Spleen (tissue), 11 donors: ENCODE measurements around the gene HHAT. TPM values are rescaled to one million over a fixed set of nuclear protein-coding genes. Genes with fewer than 3 reads are reported as not detected.

ENCODE experiments used
- DNase-seq: peaks from one replicate; pipeline ENCODE4 v3.0.0-alpha.2; 2020
- H3K27ac ChIP-seq, 8 donors: fragments of 200-600 bp; sonication (generic) in 7 of 8; 1 replicate in 4 of 8; 2 replicates in 4 of 8; pipeline versions ENCODE4 v1.5.0 to v1.8.0; 2016 to 2021; ENCODE audit warnings: inconsistent platforms in 4 of 8, mild to moderate bottlenecking in 4 of 8, moderate library complexity in 1 of 8
- H3K27me3 ChIP-seq, 7 donors: fragments of 200-600 bp; sonication (generic) in 6 of 7; replicated peaks in 1 of 7; 1 replicate in 4 of 7; 2 replicates in 3 of 7; pipeline versions ENCODE4 v1.5.0 to v1.8.0; 2016 to 2021; ENCODE audit warnings: inconsistent platforms in 3 of 7, mild to moderate bottlenecking in 1 of 7
- H3K36me3 ChIP-seq, 6 donors: fragments of 200-600 bp; sonication (generic) in 5 of 6; 1 replicate in 4 of 6; 2 replicates in 2 of 6; pipeline versions ENCODE4 v1.5.0 to v1.8.0; 2016 to 2021; ENCODE audit warnings: inconsistent platforms in 2 of 6
- H3K4me1 ChIP-seq, 6 donors: fragments of 200-600 bp; sonication (generic) in 5 of 6; 1 replicate in 3 of 6; 2 replicates in 3 of 6; pipeline versions ENCODE4 v1.5.0 to v1.8.0; 2016 to 2021; ENCODE audit warnings: inconsistent platforms in 3 of 6
- H3K4me3 ChIP-seq, 8 donors: fragments of 200-600 bp; sonication (generic) in 7 of 8; 1 replicate in 4 of 8; 2 replicates in 4 of 8; pipeline versions ENCODE4 v1.5.0 to v1.8.0; 2016 to 2021; ENCODE audit warnings: inconsistent platforms in 4 of 8, mild to moderate bottlenecking in 4 of 8, moderate library complexity in 2 of 8
- H3K9me3 ChIP-seq, 8 donors: fragments of 200-600 bp; sonication (generic) in 7 of 8; 1 replicate in 4 of 8; 2 replicates in 4 of 8; pipeline versions ENCODE4 v1.5.0 to v1.8.0; 2016 to 2021; ENCODE audit warnings: inconsistent platforms in 4 of 8
- CTCF ChIP-seq, 11 experiments: fragments of 200-600 bp in 7 of 11; fragments of 450-650 bp in 4 of 11; sonication (generic) in 4 of 11; IDR thresholded peaks in 8 of 11; conservative IDR thresholded peaks in 3 of 11; 1 replicate in 7 of 11; 2 replicates in 4 of 11; pipeline versions ENCODE4 v1.4.0 to v1.8.0; 2016 to 2021; ENCODE audit warnings: antibody characterized with exemption in 11 of 11, inconsistent platforms in 4 of 11, mild to moderate bottlenecking in 1 of 11
- POLR2A ChIP-seq, 3 donors: fragments of 450-650 bp; IDR thresholded peaks; one replicate each; pipeline ENCODE4 v1.5.1; 2017; ENCODE audit warnings: antibody characterized with exemption in 3 of 3, mild to moderate bottlenecking in 1 of 3
- POLR2AphosphoS5 ChIP-seq, 3 donors: sonication (generic); formaldehyde crosslinking; IDR thresholded peaks; one replicate each; pipeline ENCODE4 v1.5.1; 2017; ENCODE audit warnings: antibody characterized with exemption in 3 of 3
- WGBS, 5 donors: extraction: QIAGEN DNeasy Blood & Tissue Kit in 3 of 5; methylation state at CpG; one replicate each; pipeline versions ENCODE4 v1.1.5 to v1.1.7; 2013 to 2018; 5-methylcytosine and 5-hydroxymethylcytosine counted together
- intact Hi-C: fragments of 100-400 bp; cut with DNase I; formaldehyde crosslinking; loops from one replicate; pipeline ENCODE4 v1.15.0; 2023; ENCODE audit warnings: low total_unique reads
- polyA plus RNA-seq, 3 donors: library from polyadenylated mRNA; stranded (reverse); fragments of 200-250 nt; gene quantifications; one replicate each; pipeline ENCODE4 v1.2.1, GENCODE V29; 2013
- total RNA-seq, 7 donors: library from RNA; depleted of rRNA in 3 of 7; stranded (reverse); fragments of >200 nt in 3 of 7; fragmentation: NEBNext Ultra II Directional in 4 of 7; extraction: Animal tissue kit (Norgen Biotek cat#: 25700) in 4 of 7; gene quantifications; one replicate each; pipeline versions ENCODE4 v1.1.0 to v1.2.1, GENCODE V29; 2016 to 2021
- donor health status: healthy with polysubstance abuse.
- donor health status: DM: no; HTN: no; CAD: no; lungs with moderate emphysema.
- donor health status: DM: no; HTN: no; CAD: no.
- donor health status: Bipolar disorder and iron deficiency.
- donor health status: healthy.
- donor health status: DM: no; HTN: no; CAD: no.
- donor health status: DM: yes; HTN: yes; CAD: no.

The HHAT gene
- total and polyA plus RNA-seq, 10 donors: 1.3 to 8.8 (median 4.7) TPM

GRCh38 chr1:210373878-210374599 is 45.3 kb downstream of the HHAT start:
- Histone ChIP-seq H3K27ac (peak overlapping the region in 2 of 8 donors; percentile 6 to 34), H3K9me3 (no peaks in the 10 kb centered on the region), H3K4me3 (no peak overlapping the region), H3K36me3 (no peaks in the 10 kb centered on the region), H3K27me3 (no peaks in the 10 kb centered on the region), H3K4me1 (peaks cover 0 to 2% (median 0%) of the 10 kb centered on the region in 6 donors)
- intact Hi-C loops: no loop called here
- DNase-seq: no peak
- peak in 7 of 11 experiments; percentile 14 to 55 (median 52) for TF ChIP-seq CTCF (IDR thresholded peaks at IDR 0.05 in 8 of 11, conservative IDR thresholded peaks at IDR 0.05 in 3 of 11)
- no peak for TF ChIP-seq POLR2A (IDR thresholded peaks at IDR 0.05)
- WGBS, 5 donors: 44 to 64% (median 47%) methylated on average over 9 of the region's 9 CpGs

- Histone ChIP-seq H3K27me3 (no peaks in the 10 kb centered on the region), H3K36me3 (no peaks in the 10 kb centered on the region), H3K9me3 (no peaks in the 10 kb centered on the region), H3K4me3 (no peak overlapping the region), H3K27ac (peak overlapping the region in 1 of 8 donors; percentile 34), H3K4me1 (peaks cover 0 to 2% (median 0%) of the 10 kb centered on the region in 6 donors)
- no peak for DNase-seq
- 37 to 50% (median 41%) methylated on average over 4 of the region's 4 CpGs for WGBS, 5 donors
- intact Hi-C loops: no loop called here
- TF ChIP-seq CTCF (IDR thresholded peaks at IDR 0.05 in 8 of 11, conservative IDR thresholded peaks at IDR 0.05 in 3 of 11): no peak
- no peak for TF ChIP-seq POLR2AphosphoS5 (IDR thresholded peaks at IDR 0.05)
- no peak for TF ChIP-seq POLR2A (IDR thresholded peaks at IDR 0.05)
These were observed 45.9 kb downstream of the HHAT start for GRCh38 chr1:210374600-210374953.

DNA sequence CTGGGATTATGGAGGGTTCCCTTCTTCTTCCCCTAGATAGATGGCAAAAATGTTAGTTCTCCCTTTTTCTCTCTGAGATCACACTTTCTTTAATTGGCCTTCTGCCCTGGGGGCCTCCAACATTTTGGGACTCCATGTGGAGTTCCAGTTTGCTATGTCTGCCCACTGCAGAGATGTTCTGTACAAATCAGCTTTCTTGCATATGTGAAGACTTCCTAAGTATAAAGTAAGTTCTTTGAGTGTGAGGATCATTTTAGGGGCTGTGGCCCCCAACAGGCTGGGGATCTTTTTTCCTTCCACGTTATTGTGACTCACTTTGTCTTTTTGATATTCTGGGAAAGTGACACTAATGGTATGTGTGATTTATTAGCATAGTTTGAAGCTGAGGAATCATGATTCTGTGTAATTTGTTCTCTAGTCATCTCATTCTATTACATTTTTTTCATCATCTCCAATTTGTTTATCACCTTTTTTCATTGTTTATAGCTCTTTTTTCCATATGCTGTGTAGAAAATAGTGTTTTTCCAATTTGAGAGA is 48.2 kb downstream of the HHAT start:
- H3K27ac ChIP-seq: no peak overlapping the region
- H3K27me3 ChIP-seq: no peaks in the 10 kb centered on the region
- no peaks in the 10 kb centered on the region for H3K36me3 ChIP-seq
- H3K9me3 ChIP-seq: no peaks in the 10 kb centered on the region
- peaks cover 0 to 2% (median 0%) of the 10 kb centered on the region in 6 donors for H3K4me1 ChIP-seq
- no peak for TF ChIP-seq POLR2A (IDR thresholded peaks at IDR 0.05)
- TF ChIP-seq POLR2AphosphoS5 (IDR thresholded peaks at IDR 0.05): no peak
- no peak for TF ChIP-seq CTCF (IDR thresholded peaks at IDR 0.05 in 8 of 11, conservative IDR thresholded peaks at IDR 0.05 in 3 of 11)
- 40 to 65% (median 55%) methylated on average over 1 of the region's 1 CpG for WGBS, 5 donors
- intact Hi-C loops: no loop called here
- H3K4me3 ChIP-seq: no peak overlapping the region
- DNase-seq: no peak

GRCh38 chr1:210377731-210378333 is 49.1 kb downstream of the HHAT start:
- H3K36me3 ChIP-seq: no peaks in the 10 kb centered on the region
- peaks cover 0 to 2% (median 0%) of the 10 kb centered on the region in 6 donors for H3K4me1 ChIP-seq
- intact Hi-C loops: no loop called here
- no peaks in the 10 kb centered on the region for H3K27me3 ChIP-seq
- no peak overlapping the region for H3K27ac ChIP-seq
- TF ChIP-seq POLR2AphosphoS5 (IDR thresholded peaks at IDR 0.05): no peak
- no peak for TF ChIP-seq CTCF (IDR thresholded peaks at IDR 0.05 in 8 of 11, conservative IDR thresholded peaks at IDR 0.05 in 3 of 11)
- TF ChIP-seq POLR2A (IDR thresholded peaks at IDR 0.05): no peak
- no peak overlapping the region for H3K4me3 ChIP-seq
- no peaks in the 10 kb centered on the region for H3K9me3 ChIP-seq
- no peak for DNase-seq
- WGBS, 5 donors: 87 to 93% (median 90%) methylated on average over 3 of the region's 3 CpGs
